GM10266 (cell line): ENCODE data around the gene DAAM2.

Experiments
- DNase-seq: peaks from one replicate; pipeline ENCODE4 v3.0.0; 2012; ENCODE audit errors: extremely low spot score
- CTCF ChIP-seq: IDR thresholded peaks from 2 replicates; pipeline ENCODE4 v1.5.1; 2012; ENCODE audit warnings: mild to moderate bottlenecking, low read depth; ENCODE audit not compliant: control insufficient read depth, insufficient read depth; ENCODE audit errors: missing control alignments

DAAM2 gene

GRCh38 chr6:39797751-39798150, 5.6 kb downstream of the DAAM2 start:
- no peak for DNase-seq
- no peak for TF ChIP-seq CTCF

GRCh38 chr6:39800034-39801032, 8.2 kb downstream of the DAAM2 start:
- DNase-seq, result no peak
- no peak for TF ChIP-seq CTCF

- TF ChIP-seq CTCF, result no peak
Observed at GRCh38 chr6:39801456-39802251, 9.5 kb downstream of the DAAM2 start.

GRCh38 chr6:39803872-39804271, 11.7 kb downstream of the DAAM2 start:
- no peak for DNase-seq
- TF ChIP-seq CTCF, result no peak

More at GRCh38 chr6:39801456-39802251, 9.5 kb downstream of the DAAM2 start:
- no peak for DNase-seq

GRCh38 chr6:39804466-39805065, 12.4 kb downstream of the DAAM2 start:
- DNase-seq, result no peak
- TF ChIP-seq CTCF, result no peak

- no peak for DNase-seq
- TF ChIP-seq CTCF, result no peak
Observed at GRCh38 chr6:39806278-39806677, 14.1 kb downstream of the DAAM2 start.
